ENCODE results near the gene CSMD2.

- TF ChIP-seq CTCF (IDR thresholded peaks at IDR 0.05) (no peak), EP300 (IDR thresholded peaks at IDR 0.05) (no peak)
These were observed 301.3 kb downstream of the CSMD2 start, which contains the start of gene HMGB4 for GRCh38 chr1:33863779-33864178.
